Measurements from ENCODE around the gene ARHGEF10L.

The ARHGEF10L gene

GRCh38 chr1:17595602-17595925 lies 56.1 kb downstream of the ARHGEF10L start (continued):
- TF ChIP-seq ZBTB49 (tag by site-specific recombination; IDR thresholded peaks at IDR 0.05; ENCODE audit: low read depth) (no peak), ZNF248 (tag by site-specific recombination; IDR thresholded peaks at IDR 0.05) (no peak), EGR2 (tag by site-specific recombination; IDR thresholded peaks at IDR 0.05; ENCODE audit: low read depth) (no peak), ZNF174 (tag by site-specific recombination; IDR thresholded peaks at IDR 0.05) (no peak)

GRCh38 chr1:17596186-17596585 lies 56.7 kb downstream of the ARHGEF10L start:
- peak; percentile 26 for TF ChIP-seq PRDM10 (tag by site-specific recombination; IDR thresholded peaks at IDR 0.05)
- TF ChIP-seq HIC1 (tag by site-specific recombination; IDR thresholded peaks at IDR 0.05) = no peak
- Histone ChIP-seq H3K4me3 (ENCODE audit: low read depth, low read length) (no peak overlapping the region), H3K36me3 (ENCODE audit: control insufficient read depth in 2 of 2, insufficient read depth in 1 of 2, low read length in 2 of 2) (no peaks in the 10 kb centered on the region), H3K4me1 (ENCODE audit: control insufficient read depth, insufficient read depth, low read length) (peaks cover 24% of the 10 kb centered on the region), H3K27ac (ENCODE audit: extremely low read depth, low read depth, low read length) (peak overlapping the region; percentile 80), H3K9me3 (ENCODE audit: control insufficient read depth, insufficient read depth, low read depth, low read length) (no peaks in the 10 kb centered on the region)
- ChIA-PET POLR2A (interaction anchor here (1.2 to 2.0 kb wide), 4 partner anchors 9 to 58 kb away, joined by 4 to 12 read pairs (median 6); no protein-coding TSS in a partner anchor), CTCF (interaction anchor here (0.7 to 4.0 kb wide), 6 partner anchors 8 to 94 kb away, joined by 3 to 33 read pairs (median 3); no protein-coding TSS in a partner anchor)

GRCh38 chr1:17596651-17597509 lies 57.4 kb downstream of the ARHGEF10L start:
- ChIA-PET CTCF (interaction anchor here (1.1 to 4.0 kb wide), 5 partner anchors 9 to 95 kb away, joined by 3 to 33 read pairs (median 3); no protein-coding TSS in a partner anchor), POLR2A (interaction anchor here (0.6 to 2.0 kb wide), 6 partner anchors 9 to 85 kb away, joined by 3 to 12 read pairs (median 4); no protein-coding TSS in a partner anchor)
- H3K36me3 ChIP-seq (ENCODE audit: control insufficient read depth in 2 of 2, insufficient read depth in 1 of 2, low read length in 2 of 2) = no peaks in the 10 kb centered on the region
- H3K9me3 ChIP-seq (ENCODE audit: control insufficient read depth, insufficient read depth, low read depth, low read length) = no peaks in the 10 kb centered on the region
- no peak overlapping the region for H3K4me3 ChIP-seq (ENCODE audit: low read depth, low read length)
- peak overlapping the region; percentile 80 for H3K27ac ChIP-seq (ENCODE audit: extremely low read depth, low read depth, low read length)
- H3K4me1 ChIP-seq (ENCODE audit: control insufficient read depth, insufficient read depth, low read length) = peaks cover 24% of the 10 kb centered on the region
- TF ChIP-seq ZBTB6 (tag by site-specific recombination; IDR thresholded peaks at IDR 0.05) = no peak
- peak; percentile 72 for TF ChIP-seq KLF9 (tag by site-specific recombination; IDR thresholded peaks at IDR 0.05; ENCODE audit: low read depth)
- no peak for TF ChIP-seq ZNF558 (tag by site-specific recombination; IDR thresholded peaks at IDR 0.05)
- TF ChIP-seq KLF7 (tag by site-specific recombination; IDR thresholded peaks at IDR 0.05; ENCODE audit: borderline replicate concordance) = no peak; the same call in 1 of the 2 replicates
- TF ChIP-seq ZNF513 (tag by site-specific recombination; IDR thresholded peaks at IDR 0.05) = no peak
- TF ChIP-seq ZNF362 (tag by site-specific recombination; IDR thresholded peaks at IDR 0.05) = no peak
- TF ChIP-seq ZNF274 (IDR thresholded peaks at IDR 0.05; ENCODE audit: low read length) = no peak
- no peak for TF ChIP-seq ZNF274 (tag by site-specific recombination; IDR thresholded peaks at IDR 0.05; ENCODE audit: borderline replicate concordance)
- no peak for TF ChIP-seq ZNF280C (tag by site-specific recombination; IDR thresholded peaks at IDR 0.05)
